ENCODE data around the gene CHST8.

DNA sequence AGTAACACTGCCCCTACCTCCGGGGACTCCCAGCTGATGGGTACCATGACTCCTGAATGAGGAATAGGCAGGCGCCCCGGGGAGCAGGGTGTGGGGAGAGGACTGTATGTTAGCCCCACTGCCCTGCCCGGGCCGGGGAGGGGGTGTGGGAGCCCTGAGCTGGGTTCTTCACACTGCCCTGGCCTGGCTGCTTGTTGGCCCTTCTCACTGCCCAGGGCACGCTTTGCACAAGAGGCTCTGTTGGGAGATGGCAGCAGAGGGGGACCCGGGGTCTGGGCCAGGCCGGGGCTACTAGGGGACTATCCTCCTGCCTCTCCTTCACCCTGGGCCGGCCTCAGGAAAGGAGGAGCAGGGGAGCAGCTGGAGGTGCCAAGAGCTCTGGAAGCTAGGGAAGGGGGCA, 155.6 kb downstream of the CHST8 start:
- TF ChIP-seq, protein P1, sequence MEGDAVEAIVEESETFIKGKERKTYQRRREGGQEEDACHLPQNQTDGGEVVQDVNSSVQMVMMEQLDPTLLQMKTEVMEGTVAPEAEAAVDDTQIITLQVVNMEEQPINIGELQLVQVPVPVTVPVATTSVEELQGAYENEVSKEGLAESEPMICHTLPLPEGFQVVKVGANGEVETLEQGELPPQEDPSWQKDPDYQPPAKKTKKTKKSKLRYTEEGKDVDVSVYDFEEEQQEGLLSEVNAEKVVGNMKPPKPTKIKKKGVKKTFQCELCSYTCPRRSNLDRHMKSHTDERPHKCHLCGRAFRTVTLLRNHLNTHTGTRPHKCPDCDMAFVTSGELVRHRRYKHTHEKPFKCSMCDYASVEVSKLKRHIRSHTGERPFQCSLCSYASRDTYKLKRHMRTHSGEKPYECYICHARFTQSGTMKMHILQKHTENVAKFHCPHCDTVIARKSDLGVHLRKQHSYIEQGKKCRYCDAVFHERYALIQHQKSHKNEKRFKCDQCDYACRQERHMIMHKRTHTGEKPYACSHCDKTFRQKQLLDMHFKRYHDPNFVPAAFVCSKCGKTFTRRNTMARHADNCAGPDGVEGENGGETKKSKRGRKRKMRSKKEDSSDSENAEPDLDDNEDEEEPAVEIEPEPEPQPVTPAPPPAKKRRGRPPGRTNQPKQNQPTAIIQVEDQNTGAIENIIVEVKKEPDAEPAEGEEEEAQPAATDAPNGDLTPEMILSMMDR (IDR thresholded peaks at IDR 0.05), result no peak
- no peak for TF ChIP-seq POLR2A (IDR thresholded peaks at IDR 0.05)
